Activated naive CD8-positive, alpha-beta T cell treated with anti-CD3 and anti-CD28 coated beads, Interleukin-2, amount 50 U/mL, for 24 hours (primary cell): ENCODE data around the gene TRIP12.
A peak's percentile ranks its signal among the peaks of the same experiment; 100 is the strongest.
"Not testable (repeated sequence)": the region's sequence is repeated elsewhere in the genome, so short reads cannot be mapped to it uniquely, and the experiment has no call there.

Experiments used
- ATAC-seq: fragments of 150-1000 bp; cut with Tn5 transposase; one replicate; pipeline ENCODE4 v1.10.0; 2021
- DNase-seq: peaks from one replicate; pipeline ENCODE4 v3.0.0; 2021
- H3K27ac Mint-ChIP-seq: one replicate; pipeline ENCODE4 v1.8.0; 2021; ENCODE audit warnings: mild to moderate bottlenecking, mixed read lengths
- H3K27me3 Mint-ChIP-seq: one replicate; pipeline ENCODE4 v1.8.0; 2021; ENCODE audit warnings: mixed read lengths
- H3K36me3 Mint-ChIP-seq: one replicate; pipeline ENCODE4 v1.8.0; 2021; ENCODE audit warnings: low read depth, mixed read lengths
- H3K4me1 Mint-ChIP-seq: one replicate; pipeline ENCODE4 v1.8.0; 2021; ENCODE audit warnings: mixed read lengths
- H3K4me3 Mint-ChIP-seq: one replicate; pipeline ENCODE4 v1.8.0; 2021; ENCODE audit warnings: mild to moderate bottlenecking, moderate library complexity, mixed read lengths
- H3K9me3 Mint-ChIP-seq: one replicate; pipeline ENCODE4 v1.8.0; 2021; ENCODE audit warnings: mixed read lengths

Gene TRIP12

GRCh38 chr2:229930656-229931055, 8.8 kb upstream of the TRIP12 start:
- Mint-ChIP-seq H3K27ac (no peak overlapping the region), H3K36me3 (peaks cover 2% of the 10 kb centered on the region), H3K4me1 (peaks cover 17% of the 10 kb centered on the region), H3K27me3 (no peaks in the 10 kb centered on the region), H3K4me3 (no peak overlapping the region), H3K9me3 (no peaks in the 10 kb centered on the region)
- ATAC-seq = no peak
- no peak for DNase-seq

GRCh38 chr2:229927817-229928321, 6.1 kb upstream of the TRIP12 start:
- Mint-ChIP-seq H3K4me1 (peaks cover 28% of the 10 kb centered on the region), H3K27ac (no peak overlapping the region), H3K27me3 (no peaks in the 10 kb centered on the region), H3K36me3 (no peaks in the 10 kb centered on the region), H3K9me3 (no peaks in the 10 kb centered on the region), H3K4me3 (no peak overlapping the region)
- DNase-seq = no peak
- no peak for ATAC-seq

- DNase-seq (no peak), ATAC-seq (no peak)
- H3K4me1 Mint-ChIP-seq = peaks cover 36% of the 10 kb centered on the region
- no peaks in the 10 kb centered on the region for H3K27me3 Mint-ChIP-seq
- H3K27ac Mint-ChIP-seq = no peak overlapping the region
- no peaks in the 10 kb centered on the region for H3K9me3 Mint-ChIP-seq
- H3K4me3 Mint-ChIP-seq = no peak overlapping the region
- peaks cover 2% of the 10 kb centered on the region for H3K36me3 Mint-ChIP-seq
Measured at GRCh38 chr2:229925201-229925600, 3.4 kb upstream of the TRIP12 start.

GRCh38 chr2:229924541-229924940, 2.7 kb upstream of the TRIP12 start:
- not testable (repeated sequence) for H3K27me3 Mint-ChIP-seq, DNase-seq, H3K9me3 Mint-ChIP-seq, ATAC-seq, H3K36me3 Mint-ChIP-seq
- Mint-ChIP-seq H3K4me1 (peaks cover 42% of the 10 kb centered on the region), H3K27ac (peak overlapping the region; percentile 32), H3K4me3 (peak overlapping the region; percentile 45)

GRCh38 chr2:229922449-229923386, 909 bp upstream of the TRIP12 start, which contains the start of gene FBXO36:
FBXO36 (plus strand) TSS chr2:229922503; CDS start chr2:229922514, 11 bp downstream.
- DNase-seq (peak; percentile 91), ATAC-seq (peak; percentile 60)
- H3K9me3 Mint-ChIP-seq = peaks cover 4% of the 10 kb centered on the region
- no peaks in the 10 kb centered on the region for H3K27me3 Mint-ChIP-seq
- H3K4me3 Mint-ChIP-seq = peak within 1 kb of the TSS; percentile 98
- peak within 1 kb of the TSS; percentile 99 for H3K27ac Mint-ChIP-seq
- peaks cover 51% of the 10 kb centered on the region for H3K4me1 Mint-ChIP-seq
- peaks cover 19% of the 10 kb centered on the region for H3K36me3 Mint-ChIP-seq

- Mint-ChIP-seq H3K36me3 (peaks cover 23% of the 10 kb centered on the region), H3K9me3 (peaks cover 4% of the 10 kb centered on the region), H3K27ac (peak overlapping the region; percentile 97), H3K4me1 (peaks cover 47% of the 10 kb centered on the region), H3K4me3 (peak overlapping the region; percentile 98), H3K27me3 (no peaks in the 10 kb centered on the region)
- peak; percentile 73 for DNase-seq
- ATAC-seq = peak; percentile 22
Measured at GRCh38 chr2:229921101-229921891, 513 bp downstream of the TRIP12 start.

- peak overlapping the region; percentile 97 for H3K27ac Mint-ChIP-seq
- H3K4me3 Mint-ChIP-seq = peak overlapping the region; percentile 98
- DNase-seq = peak; percentile 30
- peaks cover 50% of the 10 kb centered on the region for H3K4me1 Mint-ChIP-seq
- peaks cover 23% of the 10 kb centered on the region for H3K36me3 Mint-ChIP-seq
- H3K9me3 Mint-ChIP-seq = peaks cover 4% of the 10 kb centered on the region
- H3K27me3 Mint-ChIP-seq = no peaks in the 10 kb centered on the region
- ATAC-seq = no peak
Measured at GRCh38 chr2:229920011-229920641, 1.7 kb downstream of the TRIP12 start.

- H3K36me3 Mint-ChIP-seq = peaks cover 32% of the 10 kb centered on the region
- H3K4me1 Mint-ChIP-seq = peaks cover 58% of the 10 kb centered on the region
- no peak for DNase-seq
- ATAC-seq = no peak
- no peaks in the 10 kb centered on the region for H3K27me3 Mint-ChIP-seq
- H3K27ac Mint-ChIP-seq = peak overlapping the region; percentile 44
- no peak overlapping the region for H3K4me3 Mint-ChIP-seq
- H3K9me3 Mint-ChIP-seq = peaks cover 4% of the 10 kb centered on the region
Measured at GRCh38 chr2:229917793-229918192, 4.0 kb downstream of the TRIP12 start.

GRCh38 chr2:229914171-229914570, 7.6 kb downstream of the TRIP12 start:
- ATAC-seq (no peak), DNase-seq (no peak)
- peaks cover 24% of the 10 kb centered on the region for H3K36me3 Mint-ChIP-seq
- peaks cover 4% of the 10 kb centered on the region for H3K9me3 Mint-ChIP-seq
- H3K4me1 Mint-ChIP-seq = peaks cover 67% of the 10 kb centered on the region
- H3K27ac Mint-ChIP-seq = no peak overlapping the region
- H3K4me3 Mint-ChIP-seq = no peak overlapping the region
- no peaks in the 10 kb centered on the region for H3K27me3 Mint-ChIP-seq

- Mint-ChIP-seq H3K27me3 (no peaks in the 10 kb centered on the region), H3K4me3 (no peak overlapping the region), H3K4me1 (peaks cover 52% of the 10 kb centered on the region), H3K36me3 (peaks cover 17% of the 10 kb centered on the region), H3K27ac (peak overlapping the region; percentile 65), H3K9me3 (no peaks in the 10 kb centered on the region)
- DNase-seq (no peak), ATAC-seq (peak; percentile 57)
Measured at GRCh38 chr2:229910832-229911412, 10.9 kb downstream of the TRIP12 start.

GRCh38 chr2:229910147-229910831, 11.5 kb downstream of the TRIP12 start:
- Mint-ChIP-seq H3K27me3 (no peaks in the 10 kb centered on the region), H3K4me1 (peaks cover 54% of the 10 kb centered on the region), H3K9me3 (no peaks in the 10 kb centered on the region), H3K27ac (peak overlapping the region; percentile 65), H3K36me3 (peaks cover 20% of the 10 kb centered on the region), H3K4me3 (no peak overlapping the region)
- no peak for DNase-seq
- ATAC-seq = no peak

- Mint-ChIP-seq H3K4me3 (no peak overlapping the region), H3K27me3 (no peaks in the 10 kb centered on the region), H3K4me1 (peaks cover 47% of the 10 kb centered on the region), H3K9me3 (no peaks in the 10 kb centered on the region), H3K27ac (no peak overlapping the region), H3K36me3 (peaks cover 19% of the 10 kb centered on the region)
- no peak for ATAC-seq
- no peak for DNase-seq
Measured at GRCh38 chr2:229909090-229909489, 12.7 kb downstream of the TRIP12 start.

GRCh38 chr2:229905601-229906000, 16.2 kb downstream of the TRIP12 start:
- no peaks in the 10 kb centered on the region for H3K9me3 Mint-ChIP-seq
- H3K4me1 Mint-ChIP-seq = peaks cover 34% of the 10 kb centered on the region
- H3K4me3 Mint-ChIP-seq = no peak overlapping the region

More at GRCh38 chr2:229905601-229906000, 16.2 kb downstream of the TRIP12 start:
- H3K27ac Mint-ChIP-seq = no peak overlapping the region
- no peak for ATAC-seq
- no peaks in the 10 kb centered on the region for H3K27me3 Mint-ChIP-seq
- peaks cover 31% of the 10 kb centered on the region for H3K36me3 Mint-ChIP-seq
- DNase-seq = no peak
